GM12878 (cell line): ENCODE data around the gene ISG20L2. TPM values are rescaled to one million over a fixed set of nuclear protein-coding genes. Genes with fewer than 3 reads are reported as not detected.

Experiments
- ATAC-seq: fragments of 200-7000 bp; cut with Tn5 transposase; 3 replicates; pipeline ENCODE4 v1.9.1; 2020; ENCODE audit warnings: mild to moderate bottlenecking, moderate library complexity
- BruUV-seq: library from RNA; stranded (reverse); fragments of 400-500 nt; replicated peaks from 2 replicates; lab custom pipeline; 2021; lab: Mats Ljungman, UMichigan
- CTCF ChIA-PET: fragments of 300-600 bp; sonication (Branson Sonifier 250); formaldehyde crosslinking; extraction: SDS; loops from one replicate; lab custom pipeline; 2021; ENCODE audit warnings: inconsistent platforms; lab: Yijun Ruan, JAX
- POLR2A ChIA-PET: fragments of 350-600 bp; formaldehyde crosslinking; extraction: SDS; loops from one replicate; lab custom pipeline; 2021; ENCODE audit warnings: inconsistent platforms; lab: Charles Lee
- RAD21 ChIA-PET: fragments of 300-600 bp; sonication (Branson Sonifier 250); formaldehyde crosslinking; loops from one replicate; lab custom pipeline; 2023; ENCODE audit warnings: antibody characterized with exemption; ENCODE audit not compliant: unreplicated experiment; lab: Charles Lee
- SMC1A ChIA-PET: fragments of 300-600 bp; sonication (Branson Sonifier 250); formaldehyde crosslinking; loops from one replicate; lab custom pipeline; 2023; ENCODE audit not compliant: unreplicated experiment, uncharacterized antibody; lab: Charles Lee
- DNase-seq: peaks from one replicate; pipeline ENCODE4 v3.0.0-alpha.2; 2011; ENCODE audit warnings: low read depth, low spot score
- FAIRE-seq: peaks from 3 replicates; lab custom pipeline; 2011; peaks lifted over from hg19 to GRCh38; lab: Jason Lieb, UNC
- H2AFZ ChIP-seq: 2 replicates; pipeline ENCODE4 v1.6.0; 2011; ENCODE audit warnings: low read depth, low read length, control low read depth; ENCODE audit not compliant: control insufficient read depth
- H3K27ac ChIP-seq: 2 replicates; pipeline ENCODE4 v1.5.1; 2011; ENCODE audit warnings: control low read depth; ENCODE audit not compliant: control insufficient read depth, insufficient read depth
- H3K27me3 ChIP-seq, 2 experiments: replicated peaks in 1 of 2; 2 replicates each; pipeline versions ENCODE4 v1.6.0 to v1.6.1; 2011; ENCODE audit warnings: low read length in 1 of 2; ENCODE audit not compliant: control insufficient read depth in 2 of 2, insufficient read depth in 2 of 2
- H3K36me3 ChIP-seq, 2 experiments: 2 replicates each; pipeline ENCODE4 v1.5.1; 2011; ENCODE audit warnings: low read length in 1 of 2; ENCODE audit not compliant: control insufficient read depth in 2 of 2, insufficient read depth in 2 of 2
- H3K4me1 ChIP-seq: 2 replicates; pipeline ENCODE4 v1.6.1; 2011; ENCODE audit warnings: mild to moderate bottlenecking, low read length, moderate library complexity, mixed read lengths; ENCODE audit not compliant: control insufficient read depth, insufficient read depth
- H3K4me2 ChIP-seq: 2 replicates; pipeline ENCODE4 v1.6.0; 2011; ENCODE audit warnings: control low read depth; ENCODE audit not compliant: control insufficient read depth, insufficient read depth
- H3K4me3 ChIP-seq: fragments of 200-600 bp; sonication (generic); 2 replicates; pipeline ENCODE4 v1.5.1; 2016
- H3K79me2 ChIP-seq: 2 replicates; pipeline ENCODE4 v1.6.0; 2011; ENCODE audit warnings: low read length; ENCODE audit not compliant: control insufficient read depth, insufficient read depth
- H3K9ac ChIP-seq: 2 replicates; pipeline ENCODE4 v1.8.0; 2011; ENCODE audit warnings: low read length, control low read depth, mixed read lengths; ENCODE audit not compliant: control insufficient read depth, insufficient read depth
- H3K9me3 ChIP-seq: replicated peaks from 3 replicates; pipeline ENCODE4 v1.5.1; 2011; ENCODE audit warnings: mild to moderate bottlenecking, low read length; ENCODE audit not compliant: control insufficient read depth, insufficient read depth
- H4K20me1 ChIP-seq: 2 replicates; pipeline ENCODE4 v1.6.0; 2011; ENCODE audit not compliant: control insufficient read depth, insufficient read depth
- BCL11A ChIP-seq: IDR thresholded peaks from 2 replicates; pipeline ENCODE4 v1.6.1; 2011; ENCODE audit warnings: low read depth, low read length
- BCLAF1 ChIP-seq: fragments of 450-650 bp; IDR thresholded peaks from 2 replicates; pipeline ENCODE4 v1.6.1; 2017; ENCODE audit warnings: antibody characterized with exemption, mild to moderate bottlenecking, moderate library complexity
- CBFB ChIP-seq: IDR thresholded peaks from 2 replicates; pipeline ENCODE4 v1.6.1; 2016; ENCODE audit warnings: antibody characterized with exemption, low read depth
- ETV6 ChIP-seq, 2 experiments: fragments of 450-650 bp in 1 of 2; IDR thresholded peaks in 1 of 2; conservative IDR thresholded peaks in 1 of 2; 2 replicates each; pipeline ENCODE4 v1.6.1; 2014; ENCODE audit warnings: antibody characterized with exemption in 1 of 2, borderline replicate concordance in 1 of 2, low read depth in 1 of 2, mild to moderate bottlenecking in 1 of 2, moderate library complexity in 1 of 2
- HSF1 ChIP-seq: fragments of 150-350 bp; IDR thresholded peaks from 2 replicates; pipeline ENCODE4 v1.6.1; 2014; ENCODE audit warnings: mild to moderate bottlenecking, low read depth, low read length
- IKZF1 ChIP-seq: fragments of 450-650 bp; conservative IDR thresholded peaks from 2 replicates; pipeline ENCODE4 v1.6.1; 2017; ENCODE audit warnings: antibody characterized with exemption, mild to moderate bottlenecking
- MEF2B ChIP-seq: fragments of 450-650 bp; IDR thresholded peaks from 2 replicates; pipeline ENCODE4 v1.6.1; 2018; ENCODE audit warnings: mild to moderate bottlenecking, moderate library complexity; ENCODE audit not compliant: partially characterized antibody, poor library complexity, severe bottlenecking
- MYC ChIP-seq: IDR thresholded peaks from 2 replicates; pipeline ENCODE4 v1.6.1; 2011; ENCODE audit warnings: mild to moderate bottlenecking, low read length, moderate library complexity, inconsistent platforms; ENCODE audit not compliant: insufficient read depth, insufficient replicate concordance, insufficient read length, severe bottlenecking
- PML ChIP-seq: IDR thresholded peaks from 2 replicates; pipeline ENCODE4 v1.6.1; 2012; ENCODE audit warnings: low read length, inconsistent platforms
- RFX5 ChIP-seq: IDR thresholded peaks from 2 replicates; pipeline ENCODE4 v1.6.1; 2011; ENCODE audit warnings: low read depth, low read length, improper control_type of control experiment
- SPI1 ChIP-seq: IDR thresholded peaks from 2 replicates; pipeline ENCODE4 v1.6.1; 2011; ENCODE audit warnings: low read depth, mild to moderate bottlenecking, low read length, moderate library complexity, borderline replicate concordance; ENCODE audit not compliant: insufficient read depth
- TCF7 ChIP-seq: IDR thresholded peaks from 2 replicates; pipeline ENCODE4 v1.6.1; 2014; ENCODE audit warnings: antibody characterized with exemption, borderline replicate concordance
- ZNF217 ChIP-seq: fragments of 450-650 bp; IDR thresholded peaks from 2 replicates; pipeline ENCODE4 v1.6.1; 2017; ENCODE audit warnings: antibody characterized with exemption, mild to moderate bottlenecking
- WGBS: methylation state at CpG from one replicate; pipeline ENCODE4 v1.1.6; 2016; ENCODE audit warnings: low lambda C conversion rate; ENCODE audit not compliant: insufficient replicate concordance, insufficient coverage; ENCODE audit errors: missing lambda C conversion rate; 5-methylcytosine and 5-hydroxymethylcytosine counted together
- in situ Hi-C: fragments of 300-500 bp; cut with MboI; formaldehyde crosslinking; loops from 9 replicates; pipeline ENCODE4 v1.14.3; 2018; ENCODE audit warnings: mixed read lengths
- intact Hi-C: fragments of 100-400 bp; cut with micrococcal nuclease; formaldehyde crosslinking; loops from one replicate; pipeline ENCODE4 v1.14.2; 2022; ENCODE audit not compliant: unreplicated experiment
- polyA plus RNA-seq, 11 experiments: library from polyadenylated mRNA; depleted of rRNA in 4 of 11; unstranded in 6 of 11; stranded (reverse) in 5 of 11; fragments of >200 nt; fragmentation: Nextera tagmentation in 4 of 11; fragmentation: Illumina TruSeq in 1 of 11; extraction: Ambion mirVana in 4 of 11; extraction: Trizol in 1 of 11; gene quantifications; 1 replicate in 1 of 11; 2 replicates in 10 of 11; pipeline versions ENCODE4 v1.2.1 to v1.2.3, GENCODE V29; 2011 to 2016; ENCODE audit warnings: inconsistent platforms in 2 of 11, missing spikeins in 2 of 11, low read depth in 1 of 11
- total RNA-seq, 4 experiments: library from RNA; depleted of rRNA in 3 of 4; stranded (reverse); fragments of >200 nt in 3 of 4; fragmentation: Illumina TruSeq in 1 of 4; extraction: Trizol in 1 of 4; gene quantifications; 2 replicates each; pipeline versions ENCODE4 v1.2.1 to v1.2.3, GENCODE V29; 2013 to 2021

Gene ISG20L2
- total and polyA plus RNA-seq, 10 of the 15 experiments (the other 5 are each of a cell fraction or from before 2014, with no cell fraction given): 16.4 to 111 (median 48.0) TPM

- CTCF ChIA-PET: interaction anchor here (0.8 to 10.1 kb wide), 8 partner anchors 8 to 114 kb away, joined by 3 to 84 read pairs (median 4); partner anchors contain the start of genes ISG20L2, METTL25B and NTRK1
Measured at GRCh38 chr1:156776942-156777341, 48.4 kb upstream of the ISG20L2 start.

GRCh38 chr1:156775799-156776198, 47.2 kb upstream of the ISG20L2 start:
- Histone ChIP-seq H3K36me3 (peaks cover 0 to 14% of the 10 kb centered on the region in 2 experiments; a peak in 2 of 4 replicates), H2AFZ (no peak overlapping the region), H3K27ac (no peak overlapping the region), H3K9ac (no peak overlapping the region), H3K27me3 (no peaks in the 10 kb centered on the region), H4K20me1 (no peaks in the 10 kb centered on the region), H3K4me1 (no peaks in the 10 kb centered on the region), H3K79me2 (peaks cover 68% of the 10 kb centered on the region), H3K4me2 (0 out of 2 replicates have a peak overlapping the region, but pooled peaks have one; percentile 27), H3K4me3 (no peak overlapping the region), H3K9me3 (no peaks in the 10 kb centered on the region)
- ATAC-seq (no peak; the same call in 2 of the 3 replicates), FAIRE-seq (no peak), DNase-seq (no peak)
- CTCF ChIA-PET: interaction anchor here (0.6 to 10.1 kb wide), 7 partner anchors 7 to 116 kb away, joined by 3 to 84 read pairs (median 5); partner anchors contain the start of genes ISG20L2, METTL25B and NTRK1
- SMC1A ChIA-PET: interaction anchor here (1.6 to 1.9 kb wide), 4 partner anchors 14 to 84 kb away, joined by 3 to 7 read pairs (median 4); partner anchors contain the start of genes ISG20L2 and METTL25B
- no TSS peak for BruUV-seq
- RAD21 ChIA-PET: interaction anchor here (0.7 to 1.7 kb wide), 3 partner anchors 24 to 86 kb away, joined by 3 to 13 read pairs (median 4); no protein-coding TSS in a partner anchor
- 75% methylated on average over 5 of the region's 5 CpGs for WGBS
- intact Hi-C loops (no loop called here), in situ Hi-C loops (no loop called here)
- POLR2A ChIA-PET: no interaction called here
- TF ChIP-seq HSF1: no peak
- TF ChIP-seq ETV6 (conservative IDR thresholded peaks at IDR 0.05 in 1 of 2, IDR thresholded peaks at IDR 0.05 in 1 of 2; ENCODE audit: borderline replicate concordance in 1 of 2, low read depth in 1 of 2): no peak
- no peak for TF ChIP-seq SPI1
- TF ChIP-seq BCLAF1: no peak
- TF ChIP-seq MEF2B: no peak
- no peak for TF ChIP-seq ZNF217
- no peak for TF ChIP-seq RFX5
- no peak for TF ChIP-seq BCL11A
- no peak for TF ChIP-seq TCF7
- TF ChIP-seq IKZF1: no peak

More at GRCh38 chr1:156776942-156777341, 48.4 kb upstream of the ISG20L2 start:
- no TSS peak for BruUV-seq
- intact Hi-C loops: no loop called here
- FAIRE-seq (peak; percentile 23), ATAC-seq (peak; percentile 57)
- 51% methylated on average over 4 of the region's 4 CpGs for WGBS
- H3K79me2 ChIP-seq: peaks cover 66% of the 10 kb centered on the region
- ChIA-PET RAD21 (interaction anchor here (0.9 to 1.7 kb wide), 4 partner anchors 36 to 113 kb away, joined by 3 to 13 read pairs (median 4); partner anchors contain the start of gene MRPL24), POLR2A (no interaction called here)
- no peaks in the 10 kb centered on the region for H4K20me1 ChIP-seq
- in situ Hi-C loops: no loop called here
- H2AFZ ChIP-seq: no peak overlapping the region
- H3K4me2 ChIP-seq: peak overlapping the region; percentile 5; the same call in 1 of the 2 replicates
- H3K9me3 ChIP-seq: no peaks in the 10 kb centered on the region
- H3K27ac ChIP-seq: no peak overlapping the region
- H3K27me3 ChIP-seq: no peaks in the 10 kb centered on the region
- H3K4me3 ChIP-seq: no peak overlapping the region
- H3K36me3 ChIP-seq: peaks cover 0 to 16% of the 10 kb centered on the region in 2 experiments; a peak in 2 of 4 replicates
- H3K4me1 ChIP-seq: no peaks in the 10 kb centered on the region
- TF ChIP-seq CBFB (no peak), TCF7 (no peak), PML (no peak), MYC (no peak)
- TF ChIP-seq, all 136 proteins: peak for 0
- H3K9ac ChIP-seq: no peak overlapping the region
- SMC1A ChIA-PET: interaction anchor here (0.9 to 1.9 kb wide), 6 partner anchors 13 to 83 kb away, joined by 3 to 7 read pairs (median 3); partner anchors contain the start of genes ISG20L2 and METTL25B
- DNase-seq: no peak
